Kidney (tissue), 14 donors: ENCODE data around the gene OPN3. TPM values are rescaled to one million over a fixed set of nuclear protein-coding genes. Genes with fewer than 3 reads are reported as not detected.

ENCODE experiments used
- DNase-seq, 5 donors: peaks; one replicate each; pipeline ENCODE4 v3.0.0-alpha.2; 2013 to 2020
- FAIRE-seq: peaks from 2 replicates; lab custom pipeline; 2012; peaks lifted over from hg19 to GRCh38; lab: Jason Lieb, UNC
- H3K27ac ChIP-seq, 2 donors: one replicate each; pipeline ENCODE4 v1.7.0; 2013; ENCODE audit warnings: low read depth in 2 of 2, low read length in 2 of 2, inconsistent platforms in 1 of 2
- H3K27me3 ChIP-seq: one replicate; pipeline ENCODE4 v1.7.1; 2013; ENCODE audit warnings: low read length, inconsistent platforms; ENCODE audit not compliant: control insufficient read depth, insufficient read depth
- H3K36me3 ChIP-seq, 3 donors: one replicate each; pipeline versions ENCODE4 v1.7.0 to v1.7.1; 2013; ENCODE audit warnings: low read length in 3 of 3, control low read depth in 1 of 3, inconsistent platforms in 1 of 3; ENCODE audit not compliant: insufficient read depth in 3 of 3, control insufficient read depth in 2 of 3
- H3K4me1 ChIP-seq, 3 donors: one replicate each; pipeline versions ENCODE4 v1.7.0 to v1.7.1; 2013; ENCODE audit warnings: low read length in 3 of 3, inconsistent platforms in 1 of 3, low read depth in 1 of 3; ENCODE audit not compliant: control insufficient read depth in 2 of 3, insufficient read depth in 2 of 3
- H3K4me3 ChIP-seq, 3 donors: one replicate each; pipeline versions ENCODE4 v1.7.0 to v1.8.1; 2013; ENCODE audit warnings: low read length in 3 of 3, control low read depth in 1 of 3, inconsistent platforms in 1 of 3
- H3K9ac ChIP-seq, 3 donors: one replicate each; pipeline versions ENCODE4 v1.7.0 to v1.7.1; 2013; ENCODE audit warnings: low read length in 3 of 3, control low read depth in 1 of 3, inconsistent platforms in 1 of 3
- H3K9me3 ChIP-seq, 3 donors: one replicate each; pipeline versions ENCODE4 v1.7.0 to v1.7.1; 2013; ENCODE audit warnings: low read length in 3 of 3, control low read depth in 1 of 3, inconsistent platforms in 1 of 3; ENCODE audit not compliant: control insufficient read depth in 2 of 3, insufficient read depth in 1 of 3
- CTCF ChIP-seq: IDR thresholded peaks from 3 replicates; pipeline ENCODE4 v1.5.1; 2012; ENCODE audit warnings: mild to moderate bottlenecking, moderate library complexity, borderline replicate concordance; ENCODE audit not compliant: insufficient read depth; ENCODE audit errors: extremely low read depth
- intact Hi-C: fragments of 100-400 bp; cut with DNase I; formaldehyde crosslinking; loops from one replicate; pipeline ENCODE4 v1.11.1; 2022
- polyA plus RNA-seq: library from polyadenylated mRNA; stranded (reverse); fragments of 350-450 nt; fragmentation: Illumina TruSeq; extraction: RNeasy Lipid Tissue Mini Kit (QIAGEN cat#74804); gene quantifications from one replicate; pipeline ENCODE4 v1.2.3, GENCODE V29; 2014; ENCODE audit warnings: low read depth, low replicate concordance; ENCODE audit not compliant: insufficient read depth
- total RNA-seq: library from RNA; stranded (reverse); fragmentation: NEBNext Ultra II Directional; extraction: Animal tissue kit (Norgen Biotek cat#: 25700); gene quantifications from one replicate; pipeline ENCODE4 v1.2.1, GENCODE V29; 2021
- donor health status: control.
- donor health status: control.
- donor health status: control.
- donor health status: control.
- donor health status: control.
- donor health status: DM: yes; HTN: yes; CAD: no.
- donor health status: Normal renal cell carcinoma (clear cell type).

Gene OPN3
- total and polyA plus RNA-seq, 2 donors from 2014 or later: 12.3 to 15.8 TPM

- H3K4me3 ChIP-seq: no peak overlapping the region
- H3K27me3 ChIP-seq: no peaks in the 10 kb centered on the region
- no peak overlapping the region for H3K9ac ChIP-seq
- H3K27ac ChIP-seq: no peak overlapping the region
- H3K9me3 ChIP-seq: no peaks in the 10 kb centered on the region
- H3K36me3 ChIP-seq: peaks cover 0 to 3% (median 0%) of the 10 kb centered on the region in 3 donors
- DNase-seq (no peak), FAIRE-seq (no peak)
- TF ChIP-seq CTCF: no peak
- no peaks in the 10 kb centered on the region for H3K4me1 ChIP-seq
- intact Hi-C loops: no loop called here
Measured at GRCh38 chr1:241596633-241597032, 43.5 kb downstream of the OPN3 start.

GRCh38 chr1:241593186-241593585 is 47.0 kb downstream of the OPN3 start:
- TF ChIP-seq CTCF: no peak
- Histone ChIP-seq H3K9me3 (no peaks in the 10 kb centered on the region), H3K4me1 (no peaks in the 10 kb centered on the region), H3K27ac (no peak overlapping the region), H3K9ac (no peak overlapping the region), H3K4me3 (no peak overlapping the region), H3K27me3 (no peaks in the 10 kb centered on the region), H3K36me3 (peaks cover 0 to 3% (median 0%) of the 10 kb centered on the region in 3 donors)
- DNase-seq: no peak
- FAIRE-seq: no peak
- intact Hi-C loops: no loop called here

- Histone ChIP-seq H3K4me3 (no peak overlapping the region), H3K27me3 (no peaks in the 10 kb centered on the region), H3K36me3 (peaks cover 0 to 3% (median 0%) of the 10 kb centered on the region in 3 donors), H3K9me3 (no peaks in the 10 kb centered on the region), H3K4me1 (no peaks in the 10 kb centered on the region), H3K9ac (no peak overlapping the region), H3K27ac (no peak overlapping the region)
- no peak for FAIRE-seq
- TF ChIP-seq CTCF: no peak
- no peak for DNase-seq
- intact Hi-C loops: no loop called here
Measured at GRCh38 chr1:241592273-241592958, 47.8 kb downstream of the OPN3 start.
